ENCODE results near the gene SMYD2. TPM values are rescaled to one million over a fixed set of nuclear protein-coding genes. Genes with fewer than 3 reads are reported as not detected.

SMYD2 gene
- polyA plus RNA-seq, 2 of the 4 experiments (the other 2 are of a cell fraction): 32.3 to 54.9 TPM

GRCh38 chr1:214385428-214385827 is 104.5 kb downstream of the SMYD2 start:
- no peaks in the 10 kb centered on the region for H3K4me1 ChIP-seq
- H3K27ac ChIP-seq: no peak overlapping the region
- no peak overlapping the region for H3K4me3 ChIP-seq
- ChIA-PET CTCF (interaction anchor here (0.9 to 5.3 kb wide), 2 partner anchors 42 to 199 kb away, joined by 3 to 64 read pairs; no protein-coding TSS in a partner anchor), POLR2A (no interaction called here)
- FAIRE-seq: no peak
- H3K4me2 ChIP-seq: no peak overlapping the region
- 100% methylated on average over 1 of the region's 1 CpG for WGBS (ENCODE audit: missing lambda C conversion rate)
- no peak for DNase-seq (ENCODE audit: low read depth in 1 of 2, low spot score in 1 of 2)
- H3K9me3 ChIP-seq: no peaks in the 10 kb centered on the region
- ATAC-seq: no peak
- TF ChIP-seq RNF2 (IDR thresholded peaks at IDR 0.05; ENCODE audit: borderline replicate concordance, low read depth) (no peak), ZSCAN20 (CRISPR knock-in tag; IDR thresholded peaks at IDR 0.05) (no peak), SREBF2 (IDR thresholded peaks at IDR 0.05) (no peak), RAD21 (conservative IDR thresholded peaks at IDR 0.05 in 1 of 2, IDR thresholded peaks at IDR 0.05 in 1 of 2) (no peak), JUN (IDR thresholded peaks at IDR 0.05) (no peak), ESRRA (IDR thresholded peaks at IDR 0.05; ENCODE audit: borderline replicate concordance, low read length) (no peak), JUNB (IDR thresholded peaks at IDR 0.05) (no peak), BHLHE40 (IDR thresholded peaks at IDR 0.05; ENCODE audit: low read depth, low read length) (no peak), NPAS2 (CRISPR knock-in tag; IDR thresholded peaks at IDR 0.05; ENCODE audit: borderline replicate concordance) (no peak), HEYL (CRISPR knock-in tag; IDR thresholded peaks at IDR 0.05) (no peak), ATOH8 (CRISPR knock-in tag; IDR thresholded peaks at IDR 0.05; ENCODE audit: low read depth) (no peak), FOSB (CRISPR knock-in tag; IDR thresholded peaks at IDR 0.05) (no peak), FOSL2 (IDR thresholded peaks at IDR 0.05) (no peak), FOSL2 (CRISPR knock-in tag; IDR thresholded peaks at IDR 0.05) (no peak), HES2 (IDR thresholded peaks at IDR 0.05) (no peak), POLR2AphosphoS2 (conservative IDR thresholded peaks at IDR 0.05; ENCODE audit: low read length) (no peak), EP300 (IDR thresholded peaks at IDR 0.05) (no peak)

GRCh38 chr1:214386333-214386732 is 105.4 kb downstream of the SMYD2 start:
- FAIRE-seq: no peak
- Histone ChIP-seq H3K4me1 (no peaks in the 10 kb centered on the region), H3K4me2 (no peak overlapping the region), H3K9me3 (no peaks in the 10 kb centered on the region), H3K4me3 (no peak overlapping the region), H3K27ac (no peak overlapping the region)
- no peak for TF ChIP-seq POLR2AphosphoS2 (conservative IDR thresholded peaks at IDR 0.05; ENCODE audit: low read length)
- TF ChIP-seq RNF2 (IDR thresholded peaks at IDR 0.05; ENCODE audit: borderline replicate concordance, low read depth): no peak
- TF ChIP-seq CBX8 (IDR thresholded peaks at IDR 0.05): no peak
- TF ChIP-seq MYC (IDR thresholded peaks at IDR 0.05; ENCODE audit: borderline replicate concordance, low read length): no peak
- no peak for TF ChIP-seq HDAC2 (IDR thresholded peaks at IDR 0.05)
- TF ChIP-seq BHLHE40 (IDR thresholded peaks at IDR 0.05; ENCODE audit: low read depth, low read length): no peak
- TF ChIP-seq ZSCAN20 (CRISPR knock-in tag; IDR thresholded peaks at IDR 0.05): no peak
- no peak for TF ChIP-seq CHD4 (IDR thresholded peaks at IDR 0.05; ENCODE audit: borderline replicate concordance)
- TF ChIP-seq RCOR1 (IDR thresholded peaks at IDR 0.05; ENCODE audit: low read depth, low read length): no peak
- no peak for TF ChIP-seq HOXA7 (CRISPR knock-in tag; IDR thresholded peaks at IDR 0.05)
- TF ChIP-seq POLR2A (IDR thresholded peaks at IDR 0.05; ENCODE audit: low read length): no peak
- no peak for TF ChIP-seq NR3C1 (IDR thresholded peaks at IDR 0.05)
- no peak for TF ChIP-seq EP300 (IDR thresholded peaks at IDR 0.05)
- no peak for TF ChIP-seq TFCP2L1 (CRISPR knock-in tag; IDR thresholded peaks at IDR 0.05)
- TF ChIP-seq HES2 (IDR thresholded peaks at IDR 0.05): no peak
- TF ChIP-seq PHF8 (IDR thresholded peaks at IDR 0.05; ENCODE audit: borderline replicate concordance, low read depth): no peak
- TF ChIP-seq FOSL2 (IDR thresholded peaks at IDR 0.05): no peak
- no peak for TF ChIP-seq FOSL2 (CRISPR knock-in tag; IDR thresholded peaks at IDR 0.05)
- TF ChIP-seq HEYL (CRISPR knock-in tag; IDR thresholded peaks at IDR 0.05): no peak
- no peak for TF ChIP-seq ZNF302 (CRISPR knock-in tag; IDR thresholded peaks at IDR 0.05)
- ATAC-seq: no peak
- ChIA-PET POLR2A (no interaction called here), CTCF (interaction anchor here (5.3 kb wide), 1 partner anchor 198 kb away, joined by 64 read pairs; no protein-coding TSS in a partner anchor)
- 85% methylated on average over 7 of the region's 7 CpGs for WGBS (ENCODE audit: missing lambda C conversion rate)
- no peak for DNase-seq (ENCODE audit: low read depth in 1 of 2, low spot score in 1 of 2)

Measured in A549 (cell line).